Measurements from ENCODE around the gene VAMP4. TPM values are rescaled to one million over a fixed set of nuclear protein-coding genes. Genes with fewer than 3 reads are reported as not detected.

VAMP4 gene
- total and polyA plus RNA-seq, 2 experiments from 2014 or later = 7.3 to 7.4 TPM

- Histone ChIP-seq H3K4me1 (ENCODE audit: insufficient read depth) (peaks cover 34% of the 10 kb centered on the region), H3K27me3 (ENCODE audit: insufficient read depth) (no peaks in the 10 kb centered on the region), H4K20me1 (replicated peaks; ENCODE audit: insufficient read depth) (no peaks in the 10 kb centered on the region), H3K79me2 (replicated peaks; ENCODE audit: insufficient read depth) (peaks cover 21% of the 10 kb centered on the region; the same call in 1 of the 2 replicates), H3K4me3 (no peak overlapping the region), H3K36me3 (ENCODE audit: insufficient read depth) (no peaks in the 10 kb centered on the region; the same call in 1 of the 2 replicates), H3F3A (replicated peaks; ENCODE audit: low read depth) (0 out of 2 replicates have a peak, but pooled peaks cover 6% of the 10 kb centered on the region), H3K9me2 (ENCODE audit: insufficient read depth) (no peaks in the 10 kb centered on the region), H3K4me2 (no peak overlapping the region), H3K27ac (ENCODE audit: low read depth) (no peak overlapping the region), H2AFZ (no peak overlapping the region)
- Mint-ChIP-seq H3K9me3 (no peaks in the 10 kb centered on the region), H3K27me3 (ENCODE audit: insufficient read depth, low read depth, poor library complexity) (peaks cover 6% of the 10 kb centered on the region), H3K4me3 (no peak overlapping the region), H3K36me3 (ENCODE audit: low read depth) (peaks cover 5% of the 10 kb centered on the region; the same call in 2 of the 3 replicates), H3K4me1 (peaks cover 29% of the 10 kb centered on the region), H3K27ac (no peak overlapping the region)
- TF ChIP-seq JUNB (IDR thresholded peaks at IDR 0.05; ENCODE audit: unreplicated experiment) = no peak
- no peak for TF ChIP-seq NANOG (IDR thresholded peaks at IDR 0.05; ENCODE audit: borderline replicate concordance)
- no peak for TF ChIP-seq STAT1 (IDR thresholded peaks at IDR 0.05; ENCODE audit: unreplicated experiment)
- no peak for TF ChIP-seq POLR2AphosphoS5 (IDR thresholded peaks at IDR 0.05; ENCODE audit: low read depth)
- no peak for TF ChIP-seq EZH2phosphoT487 (IDR thresholded peaks at IDR 0.05; ENCODE audit: unreplicated experiment)
- ATAC-seq = no peak
- no peak for DNase-seq (ENCODE audit: low spot score)
These were observed 3.0 kb downstream of the VAMP4 start for GRCh38 chr1:171738911-171739310.

GRCh38 chr1:171736196-171736595 is 5.7 kb downstream of the VAMP4 start:
- H3K36me3 ChIP-seq (ENCODE audit: insufficient read depth) = no peaks in the 10 kb centered on the region; the same call in 1 of the 2 replicates
- peaks cover 22% of the 10 kb centered on the region for H3K4me1 ChIP-seq (ENCODE audit: insufficient read depth)
- no peaks in the 10 kb centered on the region for H4K20me1 ChIP-seq (replicated peaks; ENCODE audit: insufficient read depth)
- no peak overlapping the region for H3K27ac ChIP-seq (ENCODE audit: low read depth)
- no peak overlapping the region for H3K4me3 ChIP-seq
- DNase-seq (ENCODE audit: low spot score) (no peak), ATAC-seq (no peak)
- Mint-ChIP-seq H3K9me3 (no peaks in the 10 kb centered on the region), H3K4me3 (no peak overlapping the region), H3K4me1 (peaks cover 16% of the 10 kb centered on the region), H3K36me3 (ENCODE audit: low read depth) (peaks cover 5% of the 10 kb centered on the region; the same call in 2 of the 3 replicates), H3K27me3 (ENCODE audit: insufficient read depth, low read depth, poor library complexity) (no peaks in the 10 kb centered on the region), H3K27ac (no peak overlapping the region)
- peaks cover 21% of the 10 kb centered on the region; the same call in 1 of the 2 replicates for H3K79me2 ChIP-seq (replicated peaks; ENCODE audit: insufficient read depth)
- no peaks in the 10 kb centered on the region for H3F3A ChIP-seq (replicated peaks; ENCODE audit: low read depth)
- no peak overlapping the region for H2AFZ ChIP-seq
- H3K9me2 ChIP-seq (ENCODE audit: insufficient read depth) = no peaks in the 10 kb centered on the region
- H3K27me3 ChIP-seq (ENCODE audit: insufficient read depth) = no peaks in the 10 kb centered on the region
- no peak overlapping the region for H3K4me2 ChIP-seq
- TF ChIP-seq ETS1 (IDR thresholded peaks at IDR 0.05) = no peak
- TF ChIP-seq ZNF331 (CRISPR knock-in tag; IDR thresholded peaks at IDR 0.05; ENCODE audit: low read depth) = no peak
- TF ChIP-seq POLR2AphosphoS5 (IDR thresholded peaks at IDR 0.05; ENCODE audit: low read depth) = no peak
- TF ChIP-seq ZNF462 (CRISPR knock-in tag; IDR thresholded peaks at IDR 0.05) = no peak
- no peak for TF ChIP-seq JUNB (IDR thresholded peaks at IDR 0.05; ENCODE audit: unreplicated experiment)
- no peak for TF ChIP-seq ZNF114 (CRISPR knock-in tag; IDR thresholded peaks at IDR 0.05)
- no peak for TF ChIP-seq EZH2phosphoT487 (IDR thresholded peaks at IDR 0.05; ENCODE audit: unreplicated experiment)
- TF ChIP-seq CTCF (conservative IDR thresholded peaks at IDR 0.05; ENCODE audit: low read depth in 2 of 2) = no peak
- no peak for TF ChIP-seq CREB1 (CRISPR knock-in tag; IDR thresholded peaks at IDR 0.05; ENCODE audit: low read depth)
- TF ChIP-seq STAT1 (IDR thresholded peaks at IDR 0.05; ENCODE audit: unreplicated experiment) = no peak

Data from GM23338 (cell line).